NCI-H1694 treated with DMSO at 0.1 percent for 48 hours (cell line): Measurements from ENCODE around the gene SLC22A9.

Source experiments
- DNase-seq: peaks from one replicate; lab custom pipeline; 2025; lab: John Stamatoyannopoulos, UW

The SLC22A9 gene

DNA sequence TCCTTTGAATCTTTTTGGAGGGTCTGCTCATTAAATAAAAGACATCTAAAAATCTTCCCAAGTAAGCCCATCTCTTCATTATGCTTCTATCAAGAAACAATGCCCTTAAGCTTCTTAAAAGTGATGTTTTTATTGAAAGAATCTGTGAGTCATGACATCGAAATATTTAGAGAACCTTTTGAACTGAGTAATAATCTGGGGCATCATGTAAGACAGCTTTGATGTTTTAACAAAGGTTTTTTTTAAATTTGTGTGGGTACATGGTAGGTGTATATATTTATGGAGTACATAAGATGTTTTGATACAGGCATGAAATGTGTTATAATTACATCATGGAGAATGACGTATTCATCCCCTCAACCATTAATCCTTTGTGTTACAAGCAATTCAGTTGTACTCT is 74.6 kb downstream of the SLC22A9 start:
- DNase-seq = no peak

- DNase-seq = peak; percentile 68
Observed at GRCh38 chr11:63445118-63445517, 75.5 kb downstream of the SLC22A9 start.

DNA sequence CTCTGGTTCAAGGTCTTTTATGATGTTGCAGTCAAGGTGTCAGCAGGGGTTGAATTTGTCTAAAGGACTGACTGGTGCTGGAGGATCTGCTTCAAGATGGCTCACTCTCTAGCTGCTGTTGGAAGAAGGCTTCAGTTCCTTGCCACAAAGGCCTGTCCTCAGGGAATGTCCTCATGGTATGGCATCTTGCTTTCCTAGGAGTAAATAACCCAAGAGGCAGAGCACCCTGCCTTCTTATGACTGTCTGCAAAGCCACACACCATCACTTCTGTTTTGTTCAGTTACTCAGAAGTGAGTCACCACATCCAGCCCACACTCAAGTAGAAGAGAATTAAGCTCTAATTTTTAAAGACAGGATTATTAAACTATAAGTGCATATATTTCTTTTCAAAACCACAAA is 76.1 kb downstream of the SLC22A9 start:
- no peak for DNase-seq

GRCh38 chr11:63448646-63449045 is 79.1 kb downstream of the SLC22A9 start:
- DNase-seq = no peak

- DNase-seq = no peak
Observed at GRCh38 chr11:63459586-63459985, 90.0 kb downstream of the SLC22A9 start.
